ENCODE measurements around the gene ADAMTS14.

Gene ADAMTS14

DNA sequence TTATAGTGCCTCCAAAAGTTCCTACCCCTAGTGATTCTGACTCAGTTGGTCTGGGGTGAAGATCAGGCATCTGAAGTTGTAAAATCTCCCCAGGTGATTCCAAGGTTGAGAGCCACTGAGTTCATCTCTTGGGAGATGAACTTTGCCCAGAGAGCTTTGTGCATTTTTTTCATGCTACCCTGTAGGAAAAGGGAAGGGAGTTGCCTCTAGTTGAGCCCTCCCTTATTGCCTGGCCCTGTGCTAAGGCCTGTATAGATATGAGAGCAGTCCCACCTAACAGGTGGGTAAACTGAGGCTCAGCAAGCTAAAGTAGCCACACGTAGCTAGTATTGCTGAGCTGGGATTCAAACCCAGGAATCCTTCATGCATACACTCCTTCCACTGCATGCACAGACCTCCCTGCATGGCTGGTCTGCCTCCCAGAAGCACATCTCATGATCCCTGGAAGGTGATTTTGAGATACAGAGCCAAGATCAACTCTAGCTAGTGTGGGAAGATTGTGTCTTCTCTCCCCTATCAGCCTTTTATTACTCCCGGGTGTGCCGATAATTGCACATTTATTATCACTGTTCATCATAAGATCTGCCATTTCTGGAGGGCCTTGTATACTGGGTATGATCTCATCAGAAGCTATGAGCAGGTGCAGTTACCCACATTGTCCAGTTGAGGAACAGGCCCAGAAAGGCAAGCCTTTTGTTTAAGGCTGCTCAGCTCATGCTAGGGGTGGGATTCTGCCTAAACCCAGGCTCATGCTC is 65.9 kb downstream of the ADAMTS14 start:
- no peak for DNase-seq

DNA sequence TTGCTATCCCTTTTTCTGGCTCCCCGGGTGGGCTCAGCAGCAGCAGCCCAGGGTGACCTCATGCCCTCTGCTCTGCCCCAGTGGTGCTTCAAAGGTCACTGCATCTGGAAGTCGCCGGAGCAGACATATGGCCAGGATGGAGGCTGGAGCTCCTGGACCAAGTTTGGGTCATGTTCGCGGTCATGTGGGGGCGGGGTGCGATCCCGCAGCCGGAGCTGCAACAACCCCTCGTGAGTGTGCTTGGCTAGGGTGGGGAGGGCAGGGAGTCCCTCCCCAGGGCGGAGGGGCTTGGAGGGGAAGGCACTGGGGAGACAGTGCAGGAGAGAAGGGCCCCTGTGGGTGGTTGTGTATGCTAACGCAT is 66.4 kb downstream of the ADAMTS14 start:
- no peak for DNase-seq

GRCh38 chr10:70740406-70741288 is 68.3 kb downstream of the ADAMTS14 start:
- DNase-seq = no peak

GRCh38 chr10:70742537-70743429 is 70.5 kb downstream of the ADAMTS14 start:
- DNase-seq = no peak

DNA sequence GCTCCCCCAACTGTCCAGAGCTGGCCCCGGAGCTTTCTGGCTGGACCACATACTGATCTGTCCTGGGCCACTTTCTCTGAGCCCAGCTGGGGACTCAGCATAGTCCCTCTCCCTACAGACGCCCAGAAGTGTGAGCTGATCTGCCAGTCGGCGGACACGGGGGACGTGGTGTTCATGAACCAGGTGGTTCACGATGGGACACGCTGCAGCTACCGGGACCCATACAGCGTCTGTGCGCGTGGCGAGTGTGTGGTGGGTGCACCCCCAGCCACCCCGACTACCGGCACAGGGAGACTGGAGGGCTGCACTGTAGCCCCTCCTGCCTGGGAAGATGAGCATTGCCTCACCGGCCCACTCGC is 71.1 kb downstream of the ADAMTS14 start:
- DNase-seq = no peak

- DNase-seq = no peak
Measured at GRCh38 chr10:70743879-70744278, 71.6 kb downstream of the ADAMTS14 start.

GRCh38 chr10:70744617-70745143 is 72.4 kb downstream of the ADAMTS14 start:
- no peak for DNase-seq

DNA sequence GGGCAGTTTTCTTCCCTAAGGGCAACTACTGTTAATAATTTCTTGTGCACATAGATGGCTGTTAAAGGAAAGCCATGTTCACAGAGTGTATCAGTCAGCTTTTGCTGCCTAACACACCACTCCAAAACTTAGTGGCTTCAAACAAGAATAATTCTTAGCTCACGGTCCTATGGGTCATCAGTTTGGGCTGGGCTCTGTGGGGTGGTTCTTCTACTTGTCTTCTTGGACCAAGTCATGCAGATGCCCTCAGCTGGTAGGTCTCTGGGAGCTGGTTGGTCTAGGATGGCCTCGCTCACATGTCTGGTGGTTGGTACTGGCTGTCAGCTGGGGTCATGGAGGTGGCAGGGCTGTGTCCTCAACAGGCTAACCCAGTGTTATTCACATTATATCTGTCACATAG is 73.2 kb downstream of the ADAMTS14 start:
- DNase-seq = no peak

DNA sequence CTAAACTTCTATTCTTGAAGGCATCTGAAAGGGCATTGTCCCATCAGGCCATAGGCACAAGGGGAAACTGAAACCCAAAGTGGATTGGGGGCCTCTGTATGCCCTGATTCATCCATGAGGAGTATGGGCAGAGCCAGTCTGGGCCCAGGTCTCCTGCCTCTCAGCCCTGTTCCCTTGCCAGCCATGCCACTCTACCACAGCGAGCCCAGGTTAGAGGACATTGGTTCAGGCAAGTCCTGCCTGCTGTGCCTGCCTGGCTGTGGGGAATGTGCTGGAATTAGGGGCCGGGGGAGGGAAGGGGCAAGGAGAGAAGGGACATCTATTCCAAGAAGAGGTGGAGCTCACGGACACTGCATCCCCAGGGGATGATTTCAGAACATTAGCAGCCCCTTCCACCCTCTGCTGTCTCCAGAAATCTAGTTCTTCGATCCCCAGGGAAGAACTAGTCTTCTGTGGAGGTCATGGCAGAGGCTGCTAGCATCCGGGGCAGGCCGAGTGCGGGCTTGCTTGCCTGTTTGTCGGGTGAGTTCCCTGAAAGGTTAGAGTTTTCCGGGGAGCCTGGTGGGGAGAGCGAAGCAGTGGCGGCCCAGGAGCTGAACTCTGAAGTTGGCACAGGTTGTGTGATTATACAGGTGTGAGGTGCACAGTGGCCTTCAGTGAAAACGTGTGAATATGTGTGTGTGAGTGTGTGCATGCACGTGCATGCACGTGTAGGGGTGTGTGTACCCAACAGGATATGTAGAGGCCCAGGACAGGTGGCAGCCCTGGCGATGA is 75.1 kb downstream of the ADAMTS14 start:
- DNase-seq = no peak

GRCh38 chr10:70748305-70748704 is 76.0 kb downstream of the ADAMTS14 start:
- DNase-seq = no peak

- DNase-seq = no peak
Measured at GRCh38 chr10:70748801-70749573, 76.7 kb downstream of the ADAMTS14 start.

- DNase-seq = no peak
Measured at GRCh38 chr10:70749756-70750155, 77.5 kb downstream of the ADAMTS14 start.

DNA sequence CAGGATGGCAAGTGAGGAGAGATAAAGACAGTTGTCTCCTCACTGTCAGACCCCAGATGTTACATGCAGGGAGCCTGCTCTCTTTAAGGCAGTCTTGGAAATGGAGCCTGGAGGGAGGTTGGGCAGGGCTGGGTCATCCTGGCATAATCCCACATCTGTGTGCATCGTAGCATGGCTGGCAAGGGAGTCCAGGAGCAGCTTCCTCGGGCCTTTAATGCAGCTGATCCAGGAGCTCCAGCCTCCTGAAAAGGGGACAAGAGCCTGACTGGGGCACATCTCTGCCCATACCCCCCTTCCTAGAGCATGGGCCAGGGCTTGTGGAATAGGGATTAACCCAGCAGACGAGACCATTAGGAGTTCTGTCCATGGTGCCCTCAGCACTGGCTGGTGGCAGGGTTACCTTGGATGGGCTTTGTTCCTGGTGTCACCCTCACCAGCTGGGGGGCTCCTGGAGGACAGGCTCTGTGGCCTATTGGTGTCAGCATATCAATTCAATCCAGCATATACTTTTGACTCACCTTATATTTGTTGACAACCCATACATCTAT is 77.9 kb downstream of the ADAMTS14 start:
- DNase-seq = no peak

DNA sequence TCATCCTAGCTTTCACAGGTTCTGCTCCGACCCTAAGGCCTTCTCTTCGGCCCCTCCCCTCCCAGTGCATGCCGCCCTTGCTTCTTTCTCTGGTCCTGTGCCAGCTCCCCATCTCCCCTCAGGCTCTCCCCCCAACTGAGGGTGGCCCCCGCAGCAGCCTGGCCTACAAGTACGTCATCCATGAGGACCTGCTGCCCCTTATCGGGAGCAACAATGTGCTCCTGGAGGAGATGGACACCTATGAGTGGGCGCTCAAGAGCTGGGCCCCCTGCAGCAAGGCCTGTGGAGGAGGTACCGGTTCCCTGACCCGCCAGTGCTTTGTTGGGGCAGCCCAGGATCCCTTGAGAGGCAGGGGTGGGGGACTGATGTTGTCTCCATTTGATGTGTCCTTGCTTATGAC is 79.0 kb downstream of the ADAMTS14 start:
- DNase-seq = no peak

DNA sequence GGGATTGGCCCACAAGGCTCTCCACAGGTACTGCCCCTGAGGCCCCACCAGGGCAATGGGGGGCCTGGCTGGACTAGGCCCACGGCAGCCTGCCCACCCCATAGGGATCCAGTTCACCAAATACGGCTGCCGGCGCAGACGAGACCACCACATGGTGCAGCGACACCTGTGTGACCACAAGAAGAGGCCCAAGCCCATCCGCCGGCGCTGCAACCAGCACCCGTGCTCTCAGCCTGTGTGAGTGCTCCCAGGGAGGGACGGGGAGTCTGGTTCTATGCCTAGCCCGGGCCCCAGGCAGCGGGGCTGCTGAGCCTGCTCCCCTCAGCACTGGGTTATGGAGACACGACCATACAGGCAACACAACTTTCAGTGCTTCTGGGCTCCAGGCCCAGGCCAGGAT is 79.7 kb downstream of the ADAMTS14 start:
- no peak for DNase-seq

DNA sequence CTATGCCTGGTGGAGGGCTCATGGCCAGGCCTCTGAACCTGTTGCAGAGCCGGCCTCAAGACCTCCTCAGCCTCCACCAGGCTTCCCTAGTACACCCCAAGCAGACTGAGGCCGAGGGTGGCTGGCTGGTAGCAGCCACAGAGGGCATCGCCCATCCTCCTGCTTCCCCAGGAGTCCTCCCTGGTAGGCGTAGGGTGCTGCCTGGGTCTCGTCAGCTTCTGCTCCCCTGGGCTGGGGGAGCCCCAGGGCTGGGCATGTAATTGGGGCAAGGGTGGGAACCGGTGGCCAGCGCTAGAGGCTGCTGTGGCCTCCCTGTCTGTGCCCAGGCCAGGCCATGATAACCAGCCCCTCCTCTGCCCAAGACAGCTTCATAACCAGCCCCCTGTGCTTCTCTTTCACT is 80.3 kb downstream of the ADAMTS14 start:
- no peak for DNase-seq

- DNase-seq = no peak
Measured at GRCh38 chr10:70753026-70753663, 80.8 kb downstream of the ADAMTS14 start.

DNA sequence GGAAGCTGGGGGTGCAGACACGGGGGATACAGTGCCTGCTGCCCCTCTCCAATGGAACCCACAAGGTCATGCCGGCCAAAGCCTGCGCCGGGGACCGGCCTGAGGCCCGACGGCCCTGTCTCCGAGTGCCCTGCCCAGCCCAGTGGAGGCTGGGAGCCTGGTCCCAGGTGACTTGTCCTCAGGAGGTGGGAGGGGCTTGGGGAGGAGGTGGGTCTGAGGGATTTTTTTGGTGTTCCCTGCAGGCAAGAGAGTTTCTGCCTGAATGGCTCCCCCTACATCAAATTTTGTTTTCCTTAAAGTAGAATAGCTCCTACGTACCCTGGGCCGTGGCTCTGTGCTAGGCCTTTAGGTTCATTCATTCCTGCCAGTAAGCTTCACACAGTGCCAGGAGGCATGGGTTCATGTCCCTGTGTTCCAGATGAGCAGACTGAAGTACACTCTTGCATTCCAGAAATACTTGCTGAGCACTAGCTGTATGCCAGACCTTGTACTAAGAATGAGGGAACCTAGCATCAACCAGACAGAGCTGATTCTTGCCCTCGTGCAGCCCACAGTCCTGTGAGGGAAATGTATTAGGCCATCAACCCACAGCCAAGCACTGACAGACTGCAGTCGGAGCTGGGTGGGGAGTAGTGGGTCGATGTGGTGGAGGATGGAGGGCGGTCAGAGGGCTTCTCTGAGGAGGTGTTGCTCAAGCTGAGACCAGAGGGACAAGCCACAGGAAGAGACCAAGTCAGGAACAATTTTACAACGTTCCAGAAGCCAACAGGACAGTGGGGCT is 81.7 kb downstream of the ADAMTS14 start:
- DNase-seq = no peak

GRCh38 chr10:70756700-70757360 is 84.5 kb downstream of the ADAMTS14 start:
- DNase-seq = peak in 1 of 2 experiments; percentile 37

All from NCI-H2081 (cell line).